Activated T-helper 9 cell treated with anti-CD3 and anti-CD28 coated beads, Interleukin-2, amount 50 U/mL, for 16 hours (primary cell): ENCODE data around the gene COQ2.
"Not testable (repeated sequence)": the region's sequence is repeated elsewhere in the genome, so short reads cannot be mapped to it uniquely, and the experiment has no call there.

Experiments
- DNase-seq: peaks from one replicate; pipeline ENCODE4 v3.0.0-alpha.2; 2020; ENCODE audit warnings: low read depth

The COQ2 gene

GRCh38 chr4:83284193-83285054, at the start of gene COQ2:
Gene COQ2 (minus strand): TSS chr4:83284798. CDS start chr4:83284764, 34 bp downstream.
- peak; percentile 90 for DNase-seq

GRCh38 chr4:83331956-83332355, 47.4 kb upstream of the COQ2 start:
- DNase-seq: no peak

GRCh38 chr4:83329521-83330110, 45.0 kb upstream of the COQ2 start:
- no peak for DNase-seq

GRCh38 chr4:83328521-83329187, 44.1 kb upstream of the COQ2 start:
- no peak for DNase-seq

- no peak for DNase-seq
These were observed 41.9 kb upstream of the COQ2 start for GRCh38 chr4:83326546-83326945.

GRCh38 chr4:83325306-83325705, 40.7 kb upstream of the COQ2 start:
- DNase-seq: not testable (repeated sequence)

- no peak for DNase-seq
These were observed 38.5 kb upstream of the COQ2 start for GRCh38 chr4:83323136-83323535.

GRCh38 chr4:83320548-83320947, 36.0 kb upstream of the COQ2 start:
- DNase-seq: no peak

GRCh38 chr4:83318666-83319065, 34.1 kb upstream of the COQ2 start:
- DNase-seq: no peak

GRCh38 chr4:83317671-83318070, 33.1 kb upstream of the COQ2 start:
- no peak for DNase-seq

GRCh38 chr4:83316459-83317165, 32.0 kb upstream of the COQ2 start:
- no peak for DNase-seq

GRCh38 chr4:83315341-83315870, 30.8 kb upstream of the COQ2 start:
- no peak for DNase-seq

GRCh38 chr4:83308672-83309071, 24.1 kb upstream of the COQ2 start:
- DNase-seq: no peak

- no peak for DNase-seq
These were observed 23.3 kb upstream of the COQ2 start for GRCh38 chr4:83307920-83308319.

- no peak for DNase-seq
These were observed 20.6 kb upstream of the COQ2 start for GRCh38 chr4:83305187-83305586.

GRCh38 chr4:83297548-83298260, 13.1 kb upstream of the COQ2 start:
- DNase-seq: no peak

- DNase-seq: no peak
These were observed 8.9 kb upstream of the COQ2 start for GRCh38 chr4:83293305-83294046.

GRCh38 chr4:83290059-83290774, 5.6 kb upstream of the COQ2 start:
- not testable (repeated sequence) for DNase-seq

GRCh38 chr4:83288381-83288780, 3.8 kb upstream of the COQ2 start:
- DNase-seq: not testable (repeated sequence)

- no peak for DNase-seq
These were observed 433 bp upstream of the COQ2 start for GRCh38 chr4:83285055-83285407.
